AG04449 (cell line): ENCODE data around the gene ZFP28.
A peak's percentile ranks its signal among the peaks of the same experiment; 100 is the strongest.

Experiments used
- CTCF ChIA-PET: fragments of 350-600 bp; formaldehyde crosslinking; extraction: SDS; loops from one replicate; lab custom pipeline; 2021; ENCODE audit warnings: antibody characterized with exemption; lab: Yijun Ruan, JAX
- POLR2A ChIA-PET: fragments of 400-600, 350-600 bp; formaldehyde crosslinking; extraction: SDS; loops from one replicate; lab custom pipeline; 2020; ENCODE audit warnings: antibody characterized with exemption, inconsistent platforms; lab: Yijun Ruan, JAX
- DNase-seq: peaks from one replicate; pipeline ENCODE4 v3.0.0-alpha.2; 2010; ENCODE audit warnings: low read depth, low spot score
- H3K4me3 ChIP-seq: 2 replicates; pipeline ENCODE4 v1.5.1; 2011; ENCODE audit warnings: low read depth, mild to moderate bottlenecking, control low read depth, low read length
- TF ChIP-seq, protein P1 (sequence below): IDR thresholded peaks from one replicate; pipeline ENCODE4 v1.5.1; 2011; ENCODE audit warnings: mild to moderate bottlenecking, moderate library complexity, low read length, control low read depth, inconsistent platforms; ENCODE audit not compliant: insufficient read depth; ENCODE audit errors: missing control alignments

ZFP28 gene

DNA sequence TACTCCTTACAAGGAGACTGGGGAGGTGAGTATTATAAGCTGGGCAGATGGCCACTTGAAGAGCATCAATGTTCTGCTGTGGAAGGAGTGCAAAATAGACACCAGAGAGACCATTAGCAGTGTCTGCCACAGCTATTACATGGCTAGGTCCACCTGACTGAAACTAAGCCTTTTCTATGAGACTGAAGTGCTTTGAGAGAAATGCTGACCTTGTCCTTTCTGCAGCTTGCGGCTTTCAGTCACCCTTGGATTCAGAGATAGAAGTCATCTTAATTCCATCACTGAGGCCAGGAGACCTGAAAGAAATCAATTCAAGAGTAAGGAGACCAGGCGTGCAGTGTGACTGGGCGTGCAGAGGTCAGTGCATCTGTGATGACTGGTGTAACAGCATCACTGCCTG lies 1.3 kb upstream of the ZFP28 start:
- CTCF ChIA-PET, result interaction anchor here (1.2 kb wide), 1 partner anchor 144 kb away, joined by 4 read pairs; the partner anchor contains the start of gene ZNF582
- TF ChIP-seq, protein P1, sequence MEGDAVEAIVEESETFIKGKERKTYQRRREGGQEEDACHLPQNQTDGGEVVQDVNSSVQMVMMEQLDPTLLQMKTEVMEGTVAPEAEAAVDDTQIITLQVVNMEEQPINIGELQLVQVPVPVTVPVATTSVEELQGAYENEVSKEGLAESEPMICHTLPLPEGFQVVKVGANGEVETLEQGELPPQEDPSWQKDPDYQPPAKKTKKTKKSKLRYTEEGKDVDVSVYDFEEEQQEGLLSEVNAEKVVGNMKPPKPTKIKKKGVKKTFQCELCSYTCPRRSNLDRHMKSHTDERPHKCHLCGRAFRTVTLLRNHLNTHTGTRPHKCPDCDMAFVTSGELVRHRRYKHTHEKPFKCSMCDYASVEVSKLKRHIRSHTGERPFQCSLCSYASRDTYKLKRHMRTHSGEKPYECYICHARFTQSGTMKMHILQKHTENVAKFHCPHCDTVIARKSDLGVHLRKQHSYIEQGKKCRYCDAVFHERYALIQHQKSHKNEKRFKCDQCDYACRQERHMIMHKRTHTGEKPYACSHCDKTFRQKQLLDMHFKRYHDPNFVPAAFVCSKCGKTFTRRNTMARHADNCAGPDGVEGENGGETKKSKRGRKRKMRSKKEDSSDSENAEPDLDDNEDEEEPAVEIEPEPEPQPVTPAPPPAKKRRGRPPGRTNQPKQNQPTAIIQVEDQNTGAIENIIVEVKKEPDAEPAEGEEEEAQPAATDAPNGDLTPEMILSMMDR, result no peak
- no peak overlapping the region for H3K4me3 ChIP-seq
- POLR2A ChIA-PET, result no interaction called here
- DNase-seq, result no peak

DNA sequence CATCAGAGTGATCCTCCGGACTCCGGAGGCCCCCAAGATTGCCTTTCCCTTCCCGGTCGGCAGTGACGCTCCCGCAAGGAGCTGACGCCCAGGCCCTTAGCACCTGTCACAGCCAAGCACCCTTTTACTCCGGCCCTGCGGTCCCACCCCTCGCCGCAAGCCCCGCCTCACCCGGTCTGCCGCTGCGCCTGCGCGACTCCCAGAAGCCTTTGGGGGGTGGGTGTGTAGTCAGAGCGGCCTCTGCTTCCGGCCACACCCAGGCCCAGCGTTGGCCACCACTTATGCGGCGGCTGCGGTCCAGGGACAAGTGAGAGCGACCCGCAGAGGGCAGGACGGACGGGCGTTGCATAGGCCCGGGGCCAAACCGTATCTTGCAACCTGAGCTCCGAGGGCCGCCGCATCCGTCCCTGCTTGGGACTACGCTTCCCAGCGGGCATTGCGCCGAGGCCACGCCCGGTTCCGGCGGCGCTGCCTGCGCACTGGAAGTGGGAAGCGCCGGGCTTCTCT lies 441 bp upstream of the ZFP28 start:
- peak overlapping the region; percentile 88 for H3K4me3 ChIP-seq
- ChIA-PET CTCF (interaction anchor here (1.2 kb wide), 1 partner anchor 145 kb away, joined by 4 read pairs; the partner anchor contains the start of gene ZNF582), POLR2A (no interaction called here)
- TF ChIP-seq, protein P1, result no peak
- DNase-seq, result peak; percentile 24

DNA sequence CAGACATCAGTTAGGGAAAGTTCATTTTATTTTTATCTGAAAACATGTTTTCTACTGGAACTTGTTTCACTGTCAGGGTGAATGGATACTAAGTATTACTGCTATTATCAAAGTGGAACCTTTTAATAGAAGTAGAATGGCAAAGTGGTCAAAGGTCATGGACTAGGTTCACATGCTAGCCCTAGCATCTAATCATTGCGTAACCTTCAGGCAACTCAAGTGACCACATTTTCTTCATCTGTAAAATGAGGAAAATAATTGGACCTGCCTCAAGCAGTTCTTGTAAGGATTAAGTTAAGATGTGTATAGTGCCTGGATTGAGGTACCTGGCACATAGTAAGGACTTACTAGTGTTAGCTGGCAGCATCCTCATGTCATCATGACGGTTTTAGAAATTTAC lies 5.0 kb downstream of the ZFP28 start:
- ChIA-PET CTCF (no interaction called here), POLR2A (no interaction called here)
- TF ChIP-seq, protein P1, result no peak
- no peak for DNase-seq
- no peak overlapping the region for H3K4me3 ChIP-seq

DNA sequence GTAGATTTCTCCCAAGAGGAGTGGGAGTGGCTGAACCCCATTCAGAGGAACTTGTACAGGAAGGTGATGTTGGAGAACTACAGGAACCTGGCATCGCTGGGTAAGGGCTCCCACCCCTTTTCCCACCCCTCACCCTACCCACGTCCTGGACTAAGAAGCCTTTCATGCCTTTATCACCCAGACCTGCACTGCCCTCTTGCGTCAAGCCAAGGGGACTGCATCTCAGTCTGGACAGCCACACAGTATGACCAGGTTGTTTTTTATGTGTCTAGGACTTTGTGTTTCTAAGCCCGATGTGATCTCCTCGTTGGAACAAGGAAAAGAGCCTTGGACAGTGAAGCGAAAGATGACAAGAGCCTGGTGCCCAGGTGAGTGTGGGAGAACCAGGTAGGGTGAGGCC lies 8.8 kb downstream of the ZFP28 start:
- DNase-seq, result no peak
- CTCF ChIA-PET, result no interaction called here
- TF ChIP-seq, protein P1, result no peak
- no peak overlapping the region for H3K4me3 ChIP-seq
- POLR2A ChIA-PET, result no interaction called here

DNA sequence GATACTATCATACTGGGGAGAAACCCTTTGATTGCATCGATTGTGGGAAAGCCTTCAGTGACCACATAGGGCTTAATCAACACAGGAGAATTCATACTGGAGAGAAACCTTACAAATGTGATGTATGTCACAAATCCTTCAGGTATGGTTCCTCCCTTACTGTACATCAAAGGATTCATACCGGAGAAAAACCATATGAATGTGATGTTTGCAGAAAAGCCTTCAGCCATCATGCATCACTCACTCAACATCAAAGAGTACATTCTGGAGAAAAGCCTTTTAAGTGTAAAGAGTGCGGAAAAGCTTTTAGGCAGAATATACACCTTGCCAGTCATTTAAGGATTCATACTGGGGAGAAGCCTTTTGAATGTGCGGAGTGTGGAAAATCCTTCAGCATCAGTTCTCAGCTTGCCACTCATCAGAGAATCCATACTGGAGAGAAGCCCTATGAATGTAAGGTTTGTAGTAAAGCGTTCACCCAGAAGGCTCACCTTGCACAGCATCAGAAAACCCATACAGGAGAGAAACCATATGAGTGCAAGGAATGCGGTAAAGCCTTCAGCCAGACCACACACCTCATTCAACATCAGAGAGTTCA lies 15.6 kb downstream of the ZFP28 start:
- H3K4me3 ChIP-seq, result no peak overlapping the region
- CTCF ChIA-PET, result no interaction called here
- POLR2A ChIA-PET, result no interaction called here
- no peak for DNase-seq
- TF ChIP-seq, protein P1, result no peak

DNA sequence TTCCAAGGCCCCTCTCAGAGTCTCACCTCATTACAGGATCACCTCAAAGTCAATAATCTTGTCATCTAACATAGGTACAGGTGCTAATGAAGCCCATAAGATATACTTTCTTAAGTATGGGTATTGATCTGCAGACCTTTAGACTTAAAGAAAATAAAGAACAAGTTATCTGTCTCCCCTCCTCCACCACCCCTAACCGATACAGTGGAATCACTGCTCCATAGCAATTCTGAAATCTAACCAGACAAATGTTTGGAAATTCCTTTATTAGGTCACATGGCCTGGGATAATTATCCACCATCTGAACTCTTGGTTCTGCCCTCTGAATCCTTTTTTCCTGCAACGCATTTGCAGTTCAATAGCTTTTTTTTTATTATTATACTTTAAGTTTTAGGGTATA lies 24.0 kb downstream of the ZFP28 start:
- no peak for DNase-seq
- TF ChIP-seq, protein P1, result no peak
- H3K4me3 ChIP-seq, result no peak overlapping the region
- CTCF ChIA-PET, result no interaction called here
- POLR2A ChIA-PET, result no interaction called here
